ENCODE results near the gene ASTN2.

Gene ASTN2

GRCh38 chr9:117286245-117286644, 128.6 kb downstream of the ASTN2 start:
- TF ChIP-seq, protein P1, sequence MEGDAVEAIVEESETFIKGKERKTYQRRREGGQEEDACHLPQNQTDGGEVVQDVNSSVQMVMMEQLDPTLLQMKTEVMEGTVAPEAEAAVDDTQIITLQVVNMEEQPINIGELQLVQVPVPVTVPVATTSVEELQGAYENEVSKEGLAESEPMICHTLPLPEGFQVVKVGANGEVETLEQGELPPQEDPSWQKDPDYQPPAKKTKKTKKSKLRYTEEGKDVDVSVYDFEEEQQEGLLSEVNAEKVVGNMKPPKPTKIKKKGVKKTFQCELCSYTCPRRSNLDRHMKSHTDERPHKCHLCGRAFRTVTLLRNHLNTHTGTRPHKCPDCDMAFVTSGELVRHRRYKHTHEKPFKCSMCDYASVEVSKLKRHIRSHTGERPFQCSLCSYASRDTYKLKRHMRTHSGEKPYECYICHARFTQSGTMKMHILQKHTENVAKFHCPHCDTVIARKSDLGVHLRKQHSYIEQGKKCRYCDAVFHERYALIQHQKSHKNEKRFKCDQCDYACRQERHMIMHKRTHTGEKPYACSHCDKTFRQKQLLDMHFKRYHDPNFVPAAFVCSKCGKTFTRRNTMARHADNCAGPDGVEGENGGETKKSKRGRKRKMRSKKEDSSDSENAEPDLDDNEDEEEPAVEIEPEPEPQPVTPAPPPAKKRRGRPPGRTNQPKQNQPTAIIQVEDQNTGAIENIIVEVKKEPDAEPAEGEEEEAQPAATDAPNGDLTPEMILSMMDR (IDR thresholded peaks at IDR 0.05; ENCODE audit: low read depth, low read length, missing control alignments): no peak
- H3K36me3 ChIP-seq (replicated peaks): no peaks in the 10 kb centered on the region
- H3K27ac ChIP-seq: no peak overlapping the region
- DNase-seq: no peak
- in situ Hi-C loops (cut with HindIII; ENCODE audit: low pct_ligation_motif_present, low sequenced_read_pairs): no loop called here
- H3K4me3 ChIP-seq (ENCODE audit: low read depth, low read length): no peak overlapping the region
- no peaks in the 10 kb centered on the region for H3K27me3 ChIP-seq (replicated peaks)

GRCh38 chr9:117284414-117284813, 130.4 kb downstream of the ASTN2 start:
- Histone ChIP-seq H3K4me3 (ENCODE audit: low read depth, low read length) (no peak overlapping the region), H3K36me3 (replicated peaks) (no peaks in the 10 kb centered on the region), H3K27me3 (replicated peaks) (no peaks in the 10 kb centered on the region), H3K27ac (no peak overlapping the region)
- DNase-seq: no peak
- in situ Hi-C loops (cut with HindIII; ENCODE audit: low pct_ligation_motif_present, low sequenced_read_pairs): no loop called here
- TF ChIP-seq, protein P1 (IDR thresholded peaks at IDR 0.05; ENCODE audit: low read depth, low read length, missing control alignments): no peak

GRCh38 chr9:117282541-117282940, 132.3 kb downstream of the ASTN2 start:
- no peak for DNase-seq
- in situ Hi-C loops (cut with HindIII; ENCODE audit: low pct_ligation_motif_present, low sequenced_read_pairs): no loop called here
- H3K4me3 ChIP-seq (ENCODE audit: low read depth, low read length): no peak overlapping the region
- TF ChIP-seq, protein P1 (IDR thresholded peaks at IDR 0.05; ENCODE audit: low read depth, low read length, missing control alignments): no peak
- no peak overlapping the region for H3K27ac ChIP-seq
- no peaks in the 10 kb centered on the region for H3K27me3 ChIP-seq (replicated peaks)
- H3K36me3 ChIP-seq (replicated peaks): no peaks in the 10 kb centered on the region

DNA sequence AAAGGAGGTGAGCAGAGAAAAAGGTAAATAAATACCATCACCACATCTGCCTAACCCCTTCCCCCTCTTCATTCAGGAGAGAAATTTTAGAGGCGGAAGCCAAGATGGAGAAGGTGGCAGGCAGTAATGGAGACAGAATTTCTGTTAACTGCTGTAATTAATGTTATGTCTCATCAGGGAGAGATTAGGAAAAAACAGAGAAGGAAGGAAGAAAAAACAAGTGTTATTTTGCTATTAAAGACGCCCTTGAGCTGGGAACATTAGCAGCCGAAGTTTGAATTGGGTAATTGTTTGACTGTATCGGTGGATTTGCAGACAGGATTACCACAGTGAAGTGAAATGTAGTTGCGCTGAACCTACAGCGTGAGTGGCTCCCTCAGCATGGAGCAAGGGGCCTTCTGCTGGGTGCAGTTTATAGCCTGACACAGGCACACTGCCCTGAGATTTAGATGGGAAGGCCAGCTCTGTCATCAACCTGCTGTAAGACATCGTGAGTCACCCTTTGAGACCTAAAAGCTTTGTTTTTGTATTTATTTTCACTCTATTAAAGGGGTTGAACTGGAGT, 136.3 kb downstream of the ASTN2 start:
- in situ Hi-C loops (cut with HindIII; ENCODE audit: low pct_ligation_motif_present, low sequenced_read_pairs): no loop called here
- Histone ChIP-seq H3K27me3 (replicated peaks) (no peaks in the 10 kb centered on the region), H3K27ac (no peak overlapping the region), H3K36me3 (replicated peaks) (no peaks in the 10 kb centered on the region), H3K4me3 (ENCODE audit: low read depth, low read length) (no peak overlapping the region)
- TF ChIP-seq, protein P1 (IDR thresholded peaks at IDR 0.05; ENCODE audit: low read depth, low read length, missing control alignments): no peak
- DNase-seq: no peak

DNA sequence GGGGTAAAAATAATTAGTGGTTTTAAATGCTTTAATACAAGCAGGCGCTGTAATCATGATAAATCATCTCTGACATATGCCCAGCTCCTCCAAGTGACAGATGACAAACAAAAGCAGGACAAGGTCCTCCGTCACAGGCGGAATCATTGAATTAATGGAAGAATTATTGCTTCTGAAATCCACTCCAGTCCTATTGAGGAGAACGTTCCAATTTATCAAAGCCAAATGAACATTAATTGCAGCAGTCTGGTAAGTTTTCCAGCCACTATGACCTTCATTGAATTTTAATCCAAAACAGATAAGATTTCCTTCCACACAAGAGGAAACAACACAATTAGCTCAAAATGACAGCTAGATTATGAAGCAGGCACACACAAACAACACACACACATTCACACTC, 136.8 kb downstream of the ASTN2 start:
- no peak for DNase-seq
- TF ChIP-seq, protein P1 (IDR thresholded peaks at IDR 0.05; ENCODE audit: low read depth, low read length, missing control alignments): no peak
- Histone ChIP-seq H3K27me3 (replicated peaks) (no peaks in the 10 kb centered on the region), H3K4me3 (ENCODE audit: low read depth, low read length) (no peak overlapping the region), H3K27ac (no peak overlapping the region), H3K36me3 (replicated peaks) (no peaks in the 10 kb centered on the region)
- in situ Hi-C loops (cut with HindIII; ENCODE audit: low pct_ligation_motif_present, low sequenced_read_pairs): no loop called here

- H3K36me3 ChIP-seq (replicated peaks): no peaks in the 10 kb centered on the region
- no peak overlapping the region for H3K4me3 ChIP-seq (ENCODE audit: low read depth, low read length)
- no peak overlapping the region for H3K27ac ChIP-seq
- TF ChIP-seq, protein P1 (IDR thresholded peaks at IDR 0.05; ENCODE audit: low read depth, low read length, missing control alignments): no peak
- H3K27me3 ChIP-seq (replicated peaks): no peaks in the 10 kb centered on the region
- no peak for DNase-seq
- in situ Hi-C loops (cut with HindIII; ENCODE audit: low pct_ligation_motif_present, low sequenced_read_pairs): no loop called here
Measured at GRCh38 chr9:117276444-117276843, 138.4 kb downstream of the ASTN2 start.

Data from brain microvascular endothelial cell (primary cell).